ENCODE measurements around the gene PRODH2.

Gene PRODH2, protein sequence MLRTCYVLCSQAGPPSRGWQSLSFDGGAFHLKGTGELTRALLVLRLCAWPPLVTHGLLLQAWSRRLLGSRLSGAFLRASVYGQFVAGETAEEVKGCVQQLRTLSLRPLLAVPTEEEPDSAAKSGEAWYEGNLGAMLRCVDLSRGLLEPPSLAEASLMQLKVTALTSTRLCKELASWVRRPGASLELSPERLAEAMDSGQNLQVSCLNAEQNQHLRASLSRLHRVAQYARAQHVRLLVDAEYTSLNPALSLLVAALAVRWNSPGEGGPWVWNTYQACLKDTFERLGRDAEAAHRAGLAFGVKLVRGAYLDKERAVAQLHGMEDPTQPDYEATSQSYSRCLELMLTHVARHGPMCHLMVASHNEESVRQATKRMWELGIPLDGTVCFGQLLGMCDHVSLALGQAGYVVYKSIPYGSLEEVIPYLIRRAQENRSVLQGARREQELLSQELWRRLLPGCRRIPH

DNA sequence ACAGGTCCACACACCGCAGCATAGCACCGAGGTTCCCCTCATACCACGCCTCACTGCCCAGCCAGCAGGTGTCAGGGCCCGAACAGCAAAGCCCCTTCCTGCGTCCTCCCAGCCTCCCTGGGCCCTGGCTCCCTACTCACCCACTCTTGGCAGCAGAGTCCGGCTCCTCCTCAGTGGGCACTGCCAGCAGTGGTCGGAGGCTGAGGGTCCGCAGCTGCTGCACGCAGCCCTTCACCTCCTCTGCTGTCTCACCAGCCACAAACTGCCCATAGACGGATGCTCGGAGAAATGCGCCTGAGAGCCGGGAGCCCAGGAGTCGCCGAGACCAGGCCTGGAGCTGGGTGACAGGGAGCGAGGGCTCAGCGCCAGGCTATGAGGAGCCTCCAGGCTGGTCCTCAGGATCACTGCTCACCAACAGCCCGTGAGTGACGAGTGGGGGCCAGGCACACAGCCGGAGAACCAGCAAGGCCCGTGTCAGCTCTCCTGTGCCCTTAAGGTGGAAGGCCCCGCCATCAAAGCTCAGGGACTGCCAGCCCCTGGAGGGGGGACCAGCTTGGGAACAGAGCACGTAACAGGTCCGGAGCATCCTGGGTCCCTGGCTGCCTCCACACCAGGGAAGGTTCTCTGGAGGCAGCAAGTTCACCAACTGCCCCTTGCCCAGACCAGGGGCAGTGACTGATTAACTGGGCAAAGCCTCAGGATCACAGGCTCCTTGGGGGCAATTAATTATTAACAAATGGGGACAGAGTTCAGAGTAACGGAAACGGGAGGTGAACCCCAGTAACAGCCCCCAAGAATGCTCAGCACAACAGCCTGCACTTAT is at the start of gene PRODH2:
TSS of gene PRODH2 (minus strand) at position 626 of the 823 bp plus-strand sequence. CDS start at position 586, 40 bp downstream.
- no peak for DNase-seq (ENCODE audit: low read depth)

DNA sequence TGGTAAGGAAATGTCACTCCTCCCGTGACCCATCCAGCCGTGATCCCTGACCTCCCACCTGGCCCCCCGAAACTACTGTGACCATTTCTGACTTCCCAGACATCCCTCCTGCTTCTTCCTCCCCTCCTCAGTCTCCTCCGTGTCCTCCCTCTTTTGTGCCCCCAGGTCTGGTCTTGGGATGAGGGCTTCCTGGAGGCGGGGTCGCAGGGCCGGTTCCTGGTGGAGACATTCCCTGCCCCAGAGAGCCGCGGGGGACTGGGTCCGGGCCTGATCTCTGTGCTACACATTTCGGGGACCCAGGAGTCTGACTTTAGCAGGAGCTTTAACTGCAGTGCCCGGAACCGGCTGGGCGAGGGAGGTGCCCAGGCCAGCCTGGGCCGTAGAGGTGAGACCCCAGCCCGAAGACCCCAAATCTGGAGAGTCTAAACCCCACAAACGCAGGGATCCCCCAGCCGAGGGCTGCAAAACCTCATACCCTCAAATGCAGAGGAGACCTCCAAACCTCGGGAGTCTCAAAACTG is 49.1 kb upstream of the PRODH2 start:
- DNase-seq (ENCODE audit: low read depth) = no peak

- no peak for DNase-seq (ENCODE audit: low read depth)
These were observed 48.4 kb upstream of the PRODH2 start for GRCh38 chr19:35860818-35861639.

- no peak for DNase-seq (ENCODE audit: low read depth)
These were observed 47.8 kb upstream of the PRODH2 start for GRCh38 chr19:35860436-35860817.

GRCh38 chr19:35859414-35859813 is 46.8 kb upstream of the PRODH2 start:
- DNase-seq (ENCODE audit: low read depth) = no peak

DNA sequence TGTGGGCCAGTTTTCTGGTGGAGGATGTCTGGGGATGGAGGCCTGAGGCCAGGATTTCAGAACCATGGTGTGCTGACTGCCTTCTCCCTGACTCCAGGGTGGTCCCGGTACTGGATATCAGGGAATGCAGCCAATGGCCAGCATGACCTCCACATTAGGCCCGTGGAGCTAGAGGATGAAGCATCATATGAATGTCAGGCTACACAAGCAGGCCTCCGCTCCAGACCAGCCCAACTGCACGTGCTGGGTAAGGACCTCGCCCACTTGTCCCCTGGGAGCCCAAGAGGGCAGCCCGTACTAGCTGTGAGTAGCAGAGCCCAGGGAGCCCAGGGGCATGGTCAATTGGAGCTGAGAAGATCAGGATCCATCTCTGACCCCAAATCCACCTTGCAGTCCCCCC is 45.7 kb upstream of the PRODH2 start:
- DNase-seq (ENCODE audit: low read depth) = no peak

DNA sequence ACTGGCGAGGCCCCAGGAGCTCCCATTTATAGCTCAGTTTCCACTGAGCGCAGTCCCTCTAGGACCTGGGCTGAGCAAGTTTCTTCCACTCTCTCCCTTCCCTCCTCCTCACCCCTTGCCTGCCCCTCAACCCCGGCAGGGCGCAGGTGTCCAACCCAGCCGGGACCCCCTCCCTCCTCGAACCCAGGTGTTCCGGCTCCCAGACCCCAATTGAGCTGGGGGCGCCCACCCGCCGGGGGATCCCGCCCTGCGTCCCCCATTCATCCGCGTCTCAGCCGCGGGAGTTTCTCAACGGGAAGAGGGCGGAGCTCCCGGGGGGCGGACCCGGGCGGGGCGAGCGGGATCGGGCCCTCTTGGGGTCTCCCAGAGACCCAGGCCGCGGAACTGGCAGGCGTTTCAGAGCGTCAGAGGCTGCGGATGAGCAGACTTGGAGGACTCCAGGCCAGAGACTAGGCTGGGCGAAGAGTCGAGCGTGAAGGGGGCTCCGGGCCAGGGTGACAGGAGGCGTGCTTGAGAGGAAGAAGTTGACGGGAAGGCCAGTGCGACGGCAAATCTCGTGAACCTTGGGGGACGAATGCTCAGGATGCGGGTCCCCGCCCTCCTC is 44.0 kb upstream of the PRODH2 start, which contains the start of gene KIRREL2:
TSS of gene KIRREL2 (plus strand) at position 366 of the 604 bp plus-strand sequence. CDS start at position 575, 209 bp downstream.
- no peak for DNase-seq (ENCODE audit: low read depth)

GRCh38 chr19:35853038-35853756 is 40.6 kb upstream of the PRODH2 start:
- DNase-seq (ENCODE audit: low read depth) = no peak

- no peak for DNase-seq (ENCODE audit: low read depth)
These were observed 39.6 kb upstream of the PRODH2 start, which contains the start of gene NPHS1 for GRCh38 chr19:35852029-35852780. NPHS1 (minus strand) TSS chr19:35852504; CDS start chr19:35851837, 667 bp downstream.

GRCh38 chr19:35851213-35852028 is 38.8 kb upstream of the PRODH2 start:
- no peak for DNase-seq (ENCODE audit: low read depth)

GRCh38 chr19:35848919-35849505 is 36.4 kb upstream of the PRODH2 start:
- no peak for DNase-seq (ENCODE audit: low read depth)

GRCh38 chr19:35848486-35848885 is 35.8 kb upstream of the PRODH2 start:
- DNase-seq (ENCODE audit: low read depth) = no peak

DNA sequence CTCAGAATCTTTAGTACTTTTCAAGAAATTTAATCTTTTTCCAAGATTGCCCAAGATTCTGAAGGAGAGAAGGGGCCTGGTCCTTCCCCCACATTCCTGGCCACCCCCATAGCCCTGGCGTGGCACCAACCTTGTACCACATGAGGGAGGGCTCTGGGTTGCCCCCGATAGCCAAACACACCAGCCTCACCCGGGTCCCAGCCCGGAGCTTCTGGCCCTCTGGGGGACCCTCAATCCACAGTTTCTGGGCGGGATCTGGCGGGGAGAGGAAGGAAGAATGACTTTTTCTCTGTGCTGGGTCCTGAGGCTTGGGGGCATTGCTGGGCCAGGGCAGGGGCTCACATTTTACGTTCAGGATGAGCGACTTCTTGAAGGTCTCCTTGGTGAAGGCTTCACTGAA is 35.3 kb upstream of the PRODH2 start:
- no peak for DNase-seq (ENCODE audit: low read depth)

GRCh38 chr19:35846038-35846668 is 33.5 kb upstream of the PRODH2 start:
- DNase-seq (ENCODE audit: low read depth) = no peak

GRCh38 chr19:35845215-35846037 is 32.8 kb upstream of the PRODH2 start:
- no peak for DNase-seq (ENCODE audit: low read depth)

DNA sequence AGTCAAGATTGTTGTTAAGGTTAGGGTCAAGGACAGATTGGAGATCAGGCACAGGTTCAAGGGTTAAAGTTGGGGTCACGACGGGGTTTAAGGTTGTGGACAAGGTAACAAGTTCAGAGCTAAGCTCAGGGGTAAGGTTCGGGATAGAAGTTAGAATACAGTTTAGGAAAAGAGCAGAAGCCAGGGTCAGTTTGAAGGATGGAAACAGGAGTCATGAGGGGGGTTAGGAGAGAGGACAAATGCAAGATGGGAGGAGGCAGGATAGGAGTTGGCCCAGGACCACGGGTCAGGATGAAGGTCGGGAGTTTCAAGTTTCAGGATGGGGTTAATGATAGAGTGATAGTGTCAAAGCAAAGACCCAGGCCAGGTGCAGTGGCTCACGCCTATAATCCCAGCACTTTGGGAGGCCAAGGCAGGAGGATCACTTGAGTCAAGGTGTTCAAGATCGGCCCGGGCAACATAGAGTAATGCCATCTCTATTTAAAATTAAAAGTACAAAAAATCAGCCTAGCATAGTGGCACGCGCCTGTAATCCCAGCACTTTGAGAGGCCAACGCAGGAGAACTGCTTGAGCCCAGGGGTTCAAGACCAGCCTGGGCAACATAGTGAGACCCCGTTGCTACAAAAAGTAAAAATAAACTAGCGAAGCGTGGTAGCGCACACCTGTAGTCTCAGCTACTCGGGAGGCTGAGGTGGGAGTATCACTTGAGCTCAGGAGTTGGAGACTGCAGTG is 32.0 kb upstream of the PRODH2 start:
- no peak for DNase-seq (ENCODE audit: low read depth)

All from CMK (cell line).